Hematopoietic multipotent progenitor cell treated with erythropoietin and hydrocortisone succinate and interleukin-3 and kit ligand, for 6 days (in vitro differentiated cells): ENCODE measurements around the gene BTBD10.
"Not testable (repeated sequence)": the region's sequence is repeated elsewhere in the genome, so short reads cannot be mapped to it uniquely, and the experiment has no call there.

Source experiments
- DNase-seq: peaks from one replicate; pipeline ENCODE4 v3.0.0-alpha.2; 2015

BTBD10 gene

DNA sequence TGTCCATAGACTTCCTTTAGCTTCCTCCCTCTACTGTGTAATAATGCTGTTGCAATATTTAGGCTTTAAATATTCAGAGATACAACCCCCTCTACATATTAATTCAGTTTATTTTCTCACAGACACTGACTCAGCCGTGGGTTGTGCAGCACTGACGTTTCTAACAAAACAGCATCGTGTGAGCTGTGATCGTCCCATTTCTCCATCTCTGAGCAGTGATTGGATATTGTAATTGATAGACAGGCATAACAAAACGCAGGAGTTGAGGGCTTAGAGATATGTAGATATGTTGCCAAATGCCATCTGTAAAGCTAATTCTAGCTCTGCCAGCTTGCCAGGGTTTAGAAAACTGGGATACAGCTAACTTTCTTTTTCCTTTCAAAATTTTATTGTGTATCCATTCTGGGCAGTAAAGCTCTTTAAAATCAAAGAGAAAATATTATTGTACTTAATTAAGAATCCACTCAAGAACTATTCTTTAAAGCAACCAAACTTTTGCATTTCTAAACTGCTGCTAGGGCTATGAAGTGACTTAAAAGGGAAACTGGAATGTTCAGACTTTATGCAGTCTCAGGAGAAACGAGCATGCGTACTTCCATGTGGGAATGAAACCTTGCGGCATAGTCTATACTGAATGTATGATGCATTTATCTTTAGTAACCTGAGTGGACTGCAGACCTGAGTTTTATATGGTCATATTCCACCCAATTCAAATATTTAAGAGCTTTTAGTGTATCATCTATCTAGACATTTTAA lies 22.7 kb downstream of the BTBD10 start:
- no peak for DNase-seq

DNA sequence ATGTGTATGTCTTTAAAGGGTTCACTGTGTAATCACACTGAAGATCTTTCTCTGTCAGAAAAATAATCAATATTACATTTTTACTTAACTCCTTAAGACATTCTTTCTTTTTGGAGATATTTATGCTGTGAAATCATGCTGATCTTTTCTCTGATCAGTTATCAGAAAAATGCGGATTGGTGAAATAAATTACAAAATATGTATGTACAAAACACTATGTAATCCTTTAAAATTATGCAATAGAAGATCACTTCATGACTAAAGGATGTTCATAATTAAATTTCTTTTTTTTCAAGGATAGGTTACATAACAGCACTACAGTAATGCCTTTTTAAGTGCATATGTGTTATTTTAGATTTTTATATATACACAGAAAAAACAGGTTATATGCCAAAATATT lies 24.7 kb downstream of the BTBD10 start:
- DNase-seq = no peak

DNA sequence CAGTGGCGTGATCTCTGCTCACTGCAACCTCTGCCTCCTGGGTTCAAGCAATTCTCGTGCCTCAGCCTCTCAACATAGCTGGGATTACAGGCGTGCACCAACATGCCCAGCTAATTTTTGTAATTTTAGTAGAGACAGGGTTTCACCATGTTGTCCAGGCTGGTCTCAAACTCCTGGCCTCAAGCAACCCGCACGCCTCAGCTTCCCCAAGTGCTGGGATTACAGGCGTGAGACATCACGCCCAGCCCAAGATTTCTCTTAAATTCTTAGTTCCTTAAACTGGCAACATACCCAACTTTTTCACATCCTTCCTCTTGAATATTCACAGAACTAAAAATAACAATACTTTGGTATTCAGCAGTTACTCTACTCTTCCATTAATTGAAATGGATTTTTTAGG lies 26.2 kb downstream of the BTBD10 start:
- not testable (repeated sequence) for DNase-seq

DNA sequence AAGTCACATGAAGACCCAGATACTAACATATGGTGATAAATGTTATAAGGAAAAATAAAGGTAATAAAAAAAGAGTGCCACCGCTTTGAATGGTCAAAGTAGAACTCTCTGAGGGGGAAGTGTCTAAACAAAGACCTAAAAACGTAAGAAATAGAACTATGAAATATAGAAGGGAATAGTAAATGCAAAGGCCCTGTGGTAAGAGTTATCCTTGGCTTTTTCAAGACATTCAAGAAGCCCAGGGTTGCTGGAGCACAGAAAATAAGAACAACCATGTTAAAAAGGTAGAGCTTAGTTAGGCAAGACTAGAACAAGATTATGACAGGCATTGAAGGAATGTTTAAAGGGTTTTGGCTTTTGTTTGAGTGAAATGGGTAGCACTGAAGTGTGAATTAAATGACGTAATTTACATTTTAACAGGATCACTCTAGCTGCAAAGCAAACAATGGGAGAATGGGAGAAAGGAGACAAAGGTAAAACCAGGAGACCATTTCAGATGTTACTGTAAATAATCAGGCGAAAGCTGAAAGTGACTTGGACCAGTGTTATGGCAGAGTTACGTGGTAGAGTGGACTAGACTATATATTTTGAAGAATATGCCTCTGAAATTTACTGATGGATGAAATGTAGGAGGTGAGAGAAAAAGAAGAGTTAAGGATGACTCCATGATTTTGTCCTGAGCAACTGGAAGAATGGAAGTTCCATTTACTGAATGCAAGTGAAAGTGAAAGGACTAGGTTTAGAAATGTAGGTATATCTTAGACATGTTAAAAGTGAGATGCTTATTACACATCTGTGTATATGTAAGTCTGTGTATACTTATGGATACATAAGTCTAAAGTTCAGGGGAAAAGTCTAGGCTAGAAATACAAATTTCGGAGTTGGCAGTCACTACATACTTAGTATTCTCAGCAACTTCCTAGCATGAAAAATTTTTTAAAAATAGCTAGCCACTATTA lies 28.5 kb downstream of the BTBD10 start:
- DNase-seq = no peak

DNA sequence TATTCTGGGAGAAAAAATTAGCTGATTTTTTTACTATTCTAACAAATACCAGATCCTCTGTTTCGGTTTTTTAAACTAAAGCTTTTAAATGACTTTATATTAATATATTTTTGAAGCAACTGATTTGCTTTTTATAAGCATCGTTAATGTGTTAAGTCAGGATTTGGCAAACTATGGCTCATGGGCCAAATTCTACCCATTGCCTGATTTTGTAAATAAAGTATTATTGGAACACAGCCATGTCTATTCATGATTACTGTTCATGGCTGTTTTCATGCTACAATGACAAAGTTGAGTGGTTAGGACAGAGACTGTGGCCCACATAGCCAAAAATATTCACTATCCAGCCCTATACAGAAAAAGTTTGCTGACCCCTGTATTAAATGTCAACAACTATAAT lies 29.6 kb downstream of the BTBD10 start:
- no peak for DNase-seq

DNA sequence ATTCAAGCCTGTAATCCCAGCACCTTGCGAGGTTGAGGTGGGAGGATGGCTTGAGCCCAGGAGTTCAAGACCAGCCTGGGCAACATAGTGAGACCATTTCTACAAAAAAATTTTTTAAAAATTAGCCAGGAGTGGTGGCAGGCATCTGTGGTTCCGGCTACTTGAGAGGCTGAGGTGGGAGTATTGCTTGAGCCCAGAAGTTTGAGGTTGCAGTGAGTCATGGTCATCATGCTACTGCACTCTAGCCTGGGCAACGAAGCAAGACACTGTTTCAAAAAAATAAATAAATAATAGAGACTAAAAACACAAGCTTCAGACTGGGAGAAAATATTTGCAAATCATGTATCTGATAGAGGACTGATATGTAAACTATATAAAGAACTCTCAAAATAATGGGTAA lies 33.2 kb downstream of the BTBD10 start:
- DNase-seq = no peak

DNA sequence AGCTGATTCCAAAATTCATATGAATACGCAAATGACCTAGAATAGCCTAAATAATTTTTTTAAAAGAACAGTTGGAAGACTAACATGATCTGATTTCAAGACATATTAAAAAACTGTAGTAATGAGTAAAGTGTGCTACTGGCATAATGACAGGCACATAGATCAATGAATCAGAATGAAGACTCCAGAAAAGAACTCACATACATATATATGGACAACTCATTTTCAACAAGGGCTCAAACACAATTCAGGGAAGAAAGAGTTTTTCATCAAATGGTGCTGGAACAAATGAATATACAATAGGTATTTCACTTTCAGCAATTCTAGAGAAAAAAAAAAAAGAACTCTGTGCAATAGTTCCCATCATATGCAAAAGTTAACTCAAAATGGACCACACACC lies 33.7 kb downstream of the BTBD10 start:
- DNase-seq = no peak

DNA sequence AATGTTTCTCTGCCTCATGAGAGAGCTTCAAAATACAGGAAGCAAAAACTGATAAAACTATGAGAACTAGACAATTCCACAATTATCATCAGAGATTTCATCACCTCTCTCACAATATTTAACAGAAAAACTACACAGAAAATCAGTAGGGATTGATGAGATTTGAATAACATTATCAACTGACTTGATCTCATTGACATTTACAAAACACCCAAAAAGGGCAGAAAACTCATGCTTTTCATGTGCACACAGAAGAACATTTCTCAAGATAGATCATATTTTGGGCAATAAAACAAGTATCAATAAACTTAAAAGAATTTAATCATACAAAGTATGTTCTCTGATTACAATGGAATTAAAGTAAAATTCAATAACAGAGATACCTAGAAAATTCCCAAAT lies 35.6 kb downstream of the BTBD10 start:
- no peak for DNase-seq

DNA sequence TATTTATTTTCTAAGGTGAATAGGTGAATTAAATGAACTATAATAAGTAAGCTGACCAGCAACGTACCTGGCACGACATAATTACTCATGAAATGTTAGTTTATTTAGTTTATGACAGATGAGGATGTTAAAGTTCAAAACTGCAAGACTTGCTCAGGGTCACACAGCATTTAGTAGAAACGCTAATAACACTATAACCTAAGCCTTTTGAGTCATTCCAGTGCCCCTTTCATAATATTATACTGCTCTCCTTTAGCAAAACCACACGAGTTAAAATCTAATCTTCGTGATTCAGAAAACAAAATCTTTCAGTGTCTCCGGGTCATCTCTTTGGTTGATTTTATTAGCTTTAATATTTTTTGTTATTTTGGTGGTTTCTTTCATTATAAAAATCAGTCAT lies 39.6 kb downstream of the BTBD10 start:
- DNase-seq = no peak

DNA sequence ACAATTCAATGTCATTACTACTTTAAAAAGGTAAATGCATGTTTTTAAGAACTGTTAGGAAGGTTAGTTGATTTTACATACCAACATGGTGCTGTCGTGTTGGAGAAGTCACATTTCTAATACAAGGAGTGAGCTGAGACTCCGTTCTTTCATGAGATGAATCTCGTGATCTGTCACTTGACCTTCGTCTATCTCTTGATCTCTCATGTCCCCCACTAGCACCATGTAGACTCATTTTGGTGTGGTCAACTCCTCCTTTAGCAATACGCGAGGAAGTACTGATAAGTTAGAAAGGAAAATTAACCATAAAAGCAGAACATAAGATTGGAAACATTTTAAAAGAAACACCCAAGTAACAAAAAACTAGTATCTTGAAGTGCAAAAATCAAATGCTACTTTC lies 41.5 kb downstream of the BTBD10 start:
- DNase-seq = peak; percentile 33

DNA sequence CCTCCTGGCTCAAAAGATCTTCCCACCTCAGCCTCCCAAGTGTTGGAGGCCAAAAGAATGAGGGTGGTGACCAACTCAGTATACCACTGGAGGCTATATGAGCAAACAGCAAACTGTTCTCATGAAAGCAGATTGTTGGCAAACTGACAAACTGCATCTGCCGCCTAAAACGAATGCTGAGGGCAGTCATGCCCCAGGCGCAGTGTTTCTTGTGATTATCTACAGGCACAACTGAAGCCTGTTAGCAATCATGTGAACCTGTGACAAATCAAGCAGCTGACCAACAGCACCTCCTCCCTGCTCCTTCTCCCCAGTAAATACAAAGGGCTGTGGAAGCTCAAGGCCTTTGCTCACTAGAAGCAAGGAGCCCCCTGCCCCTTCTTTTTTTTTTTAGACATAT lies 47.8 kb downstream of the BTBD10 start:
- peak; percentile 23 for DNase-seq

DNA sequence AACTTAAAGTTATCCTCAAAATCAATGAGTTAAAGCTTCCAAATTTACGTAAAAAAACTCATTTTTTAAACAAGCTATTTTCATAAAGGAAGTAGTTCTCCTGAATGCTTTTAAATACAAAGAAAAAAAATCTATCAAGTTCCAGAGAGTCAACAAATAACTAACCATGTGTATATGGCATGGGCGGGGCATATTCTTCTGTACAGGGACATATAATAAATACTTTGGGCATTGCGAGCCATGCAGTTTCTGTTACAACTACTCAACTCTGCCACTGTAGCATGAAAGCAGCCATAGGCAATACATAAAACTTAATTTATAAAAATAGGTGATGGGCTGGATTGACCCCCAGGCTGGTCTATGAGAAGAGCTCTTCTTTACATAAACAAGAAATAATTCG lies 57.8 kb downstream of the BTBD10 start:
- no peak for DNase-seq

DNA sequence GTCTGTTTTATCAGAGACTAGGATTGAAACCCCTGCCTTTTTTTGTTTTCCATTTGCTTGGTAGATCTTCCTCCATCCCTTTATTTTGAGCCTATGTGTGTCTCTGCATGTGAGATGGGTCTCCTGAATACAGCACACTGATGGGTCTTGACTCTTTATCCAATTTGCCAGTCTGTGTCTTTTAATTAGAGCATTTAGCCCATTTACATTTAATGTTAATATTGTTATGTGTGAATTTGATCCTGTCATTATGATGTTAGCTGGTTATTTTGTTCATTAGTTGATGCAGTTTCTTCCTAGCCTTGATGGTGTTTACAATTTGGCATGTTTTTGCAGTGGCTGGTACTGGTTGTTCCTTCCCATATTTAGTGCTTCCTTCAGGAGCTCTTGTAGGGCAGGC lies 64.7 kb downstream of the BTBD10 start:
- not testable (repeated sequence) for DNase-seq

DNA sequence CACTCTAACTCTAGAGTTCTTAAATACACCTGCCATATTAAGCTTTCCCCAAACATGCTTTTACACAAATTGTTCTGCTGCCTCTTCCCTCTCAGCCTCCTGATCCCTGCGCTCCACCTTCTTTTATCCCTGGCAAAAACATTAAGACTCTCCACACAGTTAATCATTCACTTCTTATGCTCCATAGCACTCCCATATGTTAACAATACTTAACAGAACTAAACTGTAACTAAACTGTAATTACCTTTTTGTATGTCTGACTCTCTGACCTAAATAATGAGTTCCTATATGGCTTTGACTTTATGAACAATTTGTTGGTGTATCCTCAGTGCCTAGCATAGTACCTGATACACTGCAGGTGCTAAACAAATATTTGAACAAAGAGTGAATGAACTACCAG lies 71.8 kb downstream of the BTBD10 start:
- DNase-seq = no peak

DNA sequence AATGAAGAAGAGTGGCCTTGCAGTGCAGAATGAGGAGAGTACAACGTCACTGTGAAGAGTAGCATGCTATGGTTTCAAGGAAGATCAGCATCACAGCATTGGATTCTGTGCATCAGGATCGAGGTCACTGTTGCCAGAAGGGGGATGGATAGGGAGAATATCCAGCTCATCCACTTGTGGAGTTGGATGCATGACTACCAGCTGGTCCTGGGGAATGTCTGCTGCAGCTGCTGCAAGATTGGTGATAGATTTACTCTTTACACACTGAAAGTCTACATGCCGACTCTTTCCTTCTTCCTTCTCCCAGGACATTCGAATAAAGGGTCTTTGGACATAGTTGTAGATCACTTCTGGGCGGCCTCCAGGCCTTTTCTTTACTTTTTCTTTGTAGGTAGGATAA lies 74.3 kb downstream of the BTBD10 start:
- no peak for DNase-seq

DNA sequence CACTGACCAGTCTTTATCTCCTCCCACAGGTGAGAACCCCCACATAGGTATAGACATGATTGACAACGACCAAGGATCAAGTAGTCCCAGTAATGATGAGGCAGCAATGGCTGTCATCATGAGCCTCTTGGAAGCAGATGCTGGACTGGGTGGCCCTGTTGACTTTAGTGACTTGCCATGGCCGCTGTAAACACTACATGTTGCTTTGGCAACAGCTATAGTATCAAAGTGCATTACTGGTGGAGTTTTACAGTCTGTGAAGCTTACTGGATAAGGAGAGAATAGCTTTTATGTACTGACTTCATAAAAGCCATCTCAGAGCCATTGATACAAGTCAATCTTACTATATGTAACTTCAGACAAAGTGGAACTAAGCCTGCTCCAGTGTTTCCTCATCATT lies 76.5 kb downstream of the BTBD10 start:
- DNase-seq = no peak

DNA sequence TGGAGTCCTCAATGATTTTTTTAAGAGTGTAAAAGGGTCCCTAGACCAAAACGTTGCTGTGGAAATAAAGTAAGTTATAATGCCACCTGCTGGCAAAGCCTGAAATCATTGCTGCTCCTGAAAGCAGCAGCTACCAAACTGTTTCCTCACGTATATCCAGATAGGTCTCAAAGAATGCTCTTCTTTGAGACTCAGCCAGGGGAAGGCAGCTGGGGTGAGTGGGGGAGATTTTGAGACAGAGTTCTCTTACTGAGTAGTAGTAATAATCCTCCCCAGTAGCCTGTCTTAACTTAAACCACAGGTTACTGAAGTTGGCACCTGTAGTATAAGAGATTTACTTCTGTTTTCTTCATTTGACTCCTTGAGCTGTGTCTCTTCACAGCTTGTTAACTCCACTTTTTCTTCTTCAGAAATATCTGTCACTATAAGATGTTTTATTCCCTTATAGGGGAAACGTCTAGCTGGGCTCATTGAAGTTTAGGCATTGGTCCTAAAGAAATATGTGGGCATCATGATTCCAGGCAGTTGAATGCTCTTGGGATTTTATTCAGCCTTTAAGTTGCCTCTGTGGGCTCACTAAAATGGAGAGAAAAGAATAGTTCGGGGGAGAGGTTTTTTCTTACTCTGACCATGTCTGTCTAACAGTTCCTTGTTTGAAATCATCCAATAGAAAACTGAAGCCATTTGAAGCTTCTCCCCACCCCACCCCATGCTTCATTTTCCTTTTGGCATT lies 77.9 kb downstream of the BTBD10 start:
- DNase-seq = peak; percentile 77

DNA sequence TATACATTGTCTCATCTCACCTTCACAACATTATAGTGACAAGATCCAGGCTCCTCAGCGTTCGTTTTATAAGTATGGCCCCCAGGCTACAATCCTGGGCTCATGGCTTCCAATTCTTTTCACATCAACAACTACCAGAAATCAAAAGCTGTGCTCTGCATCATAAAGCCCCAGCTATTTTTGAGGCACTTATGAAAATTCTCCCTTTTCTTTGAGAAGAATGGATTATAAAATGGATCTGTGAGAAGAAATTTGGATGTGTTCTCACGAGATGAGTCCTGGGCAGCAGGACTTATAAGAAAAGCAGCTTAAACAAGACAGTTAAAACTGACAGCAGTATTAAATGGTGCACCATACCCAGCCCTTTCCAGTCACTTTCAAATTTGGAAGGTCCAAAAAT lies 80.3 kb downstream of the BTBD10 start:
- DNase-seq = no peak

DNA sequence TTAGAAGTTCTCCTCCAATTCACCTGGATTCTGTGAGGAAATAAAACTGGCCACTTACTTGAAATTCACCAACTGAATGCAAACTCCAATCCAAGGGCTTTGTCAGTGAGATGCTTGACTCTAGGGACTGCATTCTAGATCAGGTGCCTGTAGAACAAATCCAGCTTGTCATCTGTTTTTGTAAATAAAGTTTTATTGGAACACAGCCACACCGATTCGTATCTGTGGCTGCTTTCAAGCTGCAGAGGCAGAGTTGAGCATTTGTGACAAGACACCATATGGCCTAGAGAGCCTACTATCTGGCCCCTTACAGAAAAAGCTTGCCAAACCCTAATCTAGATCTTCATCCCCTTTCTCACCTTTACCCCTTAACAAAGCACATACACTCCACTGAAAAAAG lies 82.3 kb downstream of the BTBD10 start:
- DNase-seq = no peak

DNA sequence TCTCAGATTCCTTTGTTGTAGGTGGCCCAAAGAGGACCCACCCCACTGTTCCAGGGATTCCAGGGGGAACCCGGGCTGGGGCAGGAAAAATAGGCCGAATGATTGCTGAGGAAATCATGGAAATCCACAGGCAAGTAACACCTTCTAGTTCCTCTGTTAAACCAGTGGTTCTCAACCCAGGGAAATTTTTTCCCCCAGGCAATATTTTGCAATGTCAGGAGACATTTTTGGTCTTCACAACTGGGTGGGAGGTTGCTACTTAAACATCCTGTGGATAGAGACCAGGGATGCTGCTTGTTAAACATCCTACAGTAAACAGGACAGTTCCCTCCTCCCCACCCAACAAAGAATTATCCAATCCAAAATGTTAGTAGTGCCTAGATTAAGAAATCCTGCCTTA lies 84.7 kb downstream of the BTBD10 start:
- no peak for DNase-seq

DNA sequence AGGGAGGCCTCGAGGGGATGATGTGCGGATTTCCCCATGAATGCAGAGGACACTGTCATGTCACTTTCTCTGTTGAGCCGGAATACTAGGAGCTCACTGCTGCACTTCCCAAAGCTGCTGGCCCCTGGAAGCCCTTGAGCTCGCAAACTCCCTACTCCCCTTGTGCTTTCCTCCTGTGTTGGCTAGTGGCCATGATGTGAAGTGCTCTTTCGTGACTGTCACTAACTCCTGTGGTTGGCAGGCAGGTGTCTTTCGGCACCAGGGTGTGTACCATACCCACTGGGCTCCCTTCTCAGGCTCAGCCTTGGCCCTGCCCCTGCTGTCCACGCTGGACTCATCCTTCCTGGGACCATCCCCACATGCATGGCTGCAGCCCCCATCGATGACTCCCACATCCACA lies 86.2 kb downstream of the BTBD10 start:
- DNase-seq = no peak

DNA sequence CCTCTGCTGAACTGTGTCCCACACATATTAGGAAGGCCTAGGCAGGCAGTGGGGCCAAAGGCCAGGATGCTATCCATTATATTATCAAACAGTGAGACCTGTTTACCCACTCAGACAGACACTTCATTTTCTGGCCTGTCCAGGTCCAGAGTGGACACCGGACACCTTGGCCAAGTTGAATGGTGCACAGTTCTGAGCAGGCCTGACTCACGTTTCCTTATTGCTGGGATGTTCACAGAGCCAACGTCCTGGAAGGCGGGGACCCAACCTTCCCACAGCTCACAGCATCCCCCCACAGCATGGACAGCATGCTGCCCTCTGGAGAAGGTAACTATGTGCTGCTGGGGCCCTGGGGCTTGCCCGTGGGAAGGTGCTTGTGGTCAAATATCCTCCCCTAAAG lies 86.6 kb downstream of the BTBD10 start:
- DNase-seq = no peak

DNA sequence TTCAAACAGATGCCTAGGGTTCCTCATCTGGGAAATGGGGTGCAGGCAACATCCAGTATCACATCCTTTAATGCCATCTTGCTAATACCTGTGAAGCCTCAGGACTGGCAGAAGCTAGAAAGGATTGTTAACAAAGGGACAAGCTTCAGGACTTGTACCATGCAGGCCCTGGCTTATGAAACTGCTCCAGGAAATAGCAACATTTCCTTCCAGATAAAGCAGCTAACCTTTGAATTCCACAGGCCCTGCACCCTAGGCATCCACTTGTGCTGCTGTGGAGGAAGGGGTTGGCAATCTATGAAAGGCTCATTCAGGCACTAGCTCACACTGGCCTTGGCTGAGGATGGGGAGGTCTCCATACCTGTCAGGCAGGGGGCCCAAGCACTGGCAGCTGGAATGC lies 87.2 kb downstream of the BTBD10 start:
- no peak for DNase-seq

DNA sequence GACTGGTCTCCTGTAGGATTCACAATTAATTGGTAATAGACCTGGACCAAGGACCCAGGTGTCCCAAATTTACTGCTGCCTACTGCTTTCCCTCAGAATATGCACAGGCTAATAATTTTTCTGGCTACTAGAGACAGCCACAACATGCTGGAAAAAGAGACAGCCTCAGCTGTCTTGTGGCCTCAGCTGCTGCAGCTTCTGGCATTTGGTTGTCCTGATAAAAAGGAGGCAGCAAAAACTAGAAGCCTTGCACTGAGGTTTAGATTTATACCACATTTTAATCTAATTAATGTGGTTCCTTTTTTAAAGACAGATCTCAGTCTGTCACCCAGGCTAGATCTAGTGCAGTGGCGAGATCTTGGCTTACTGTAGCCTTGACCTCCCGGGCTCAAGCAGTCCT lies 89.8 kb downstream of the BTBD10 start:
- peak; percentile 10 for DNase-seq
